ENCODE measurements around the gene MED27.

GRCh38 chr9:131870156-131870555, 209.5 kb downstream of the MED27 start:
- TF ChIP-seq CTCF (IDR thresholded peaks at IDR 0.05; ENCODE audit: borderline replicate concordance, extremely low read depth, low read length, poor library complexity, severe bottlenecking) (no peak), EZH2 (IDR thresholded peaks at IDR 0.05; ENCODE audit: borderline replicate concordance, low read depth, low read length, severe bottlenecking) (no peak)

All from DND-41 (cell line).